ENCODE results near the gene FRG2. TPM values are rescaled to one million over a fixed set of nuclear protein-coding genes. Genes with fewer than 3 reads are reported as not detected.
"Not testable (repeated sequence)": the region's sequence is repeated elsewhere in the genome, so short reads cannot be mapped to it uniquely, and the experiment has no call there.

FRG2 gene
- total RNA-seq, 1 donor from 2014 or later = not detected

GRCh38 chr4:189981970-189982369 is 45.1 kb downstream of the FRG2 start:
- intact Hi-C loops (cut with DNase I) = no loop called here
- DNase-seq (ENCODE audit: low spot score in 2 of 2) = no peak
- H3K27me3 ChIP-seq = no peaks in the 10 kb centered on the region

DNA sequence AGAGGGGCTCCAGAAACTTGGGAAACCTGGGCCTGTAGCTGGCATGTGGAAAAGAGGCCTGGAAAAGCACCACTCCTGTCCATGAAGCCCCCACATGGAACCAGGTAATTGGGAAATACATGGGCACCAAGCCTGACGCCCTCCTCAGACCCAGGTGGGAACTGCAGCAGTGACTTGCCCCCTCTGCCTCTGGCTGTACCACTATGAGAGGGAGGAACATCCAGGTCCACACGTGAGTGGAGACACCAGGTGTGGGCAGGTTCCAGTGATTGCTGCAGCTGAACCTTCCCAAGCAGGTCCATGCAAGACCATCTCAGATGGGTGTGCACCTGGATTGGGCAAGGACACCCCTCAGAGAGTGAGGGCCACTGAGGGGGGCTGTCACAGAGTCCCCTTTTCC is 46.8 kb downstream of the FRG2 start:
- H3K27me3 ChIP-seq; H3K9me3 ChIP-seq; H3K36me3 ChIP-seq; DNase-seq (ENCODE audit: low spot score in 2 of 2); H3K4me3 ChIP-seq; H3K27ac ChIP-seq; intact Hi-C loops (cut with DNase I); H3K4me1 ChIP-seq: not testable (repeated sequence)

More at GRCh38 chr4:189981970-189982369, 45.1 kb downstream of the FRG2 start:
- no peaks in the 10 kb centered on the region for H3K36me3 ChIP-seq
- TF ChIP-seq CTCF (IDR thresholded peaks at IDR 0.05) = no peak
- H3K27ac ChIP-seq = no peak overlapping the region
- H3K4me1 ChIP-seq = no peaks in the 10 kb centered on the region
- no peaks in the 10 kb centered on the region for H3K9me3 ChIP-seq
- H3K4me3 ChIP-seq = no peak overlapping the region

- Histone ChIP-seq H3K4me1 (no peaks in the 10 kb centered on the region), H3K4me3 (no peak overlapping the region), H3K36me3 (no peaks in the 10 kb centered on the region), H3K9me3 (no peaks in the 10 kb centered on the region), H3K27ac (no peak overlapping the region), H3K27me3 (no peaks in the 10 kb centered on the region)
- DNase-seq (ENCODE audit: low spot score in 2 of 2) = no peak
- intact Hi-C loops (cut with DNase I) = no loop called here
- TF ChIP-seq CTCF (IDR thresholded peaks at IDR 0.05) = no peak
Measured at GRCh38 chr4:189979196-189980047, 47.6 kb downstream of the FRG2 start.

Other genes starting within 250 kb of the FRG2 start
- 1.2 TPM for gene FRG1, start 86.4 kb downstream of the FRG2 start, total RNA-seq
- gene DBET, start 37.2 kb upstream of the FRG2 start, total RNA-seq = not detected
- gene DUX4, start 146.5 kb upstream of the FRG2 start, total RNA-seq = not detected